Astrocyte (in vitro differentiated cells and primary cell): ENCODE results near the gene PDE3A. TPM values are rescaled to one million over a fixed set of nuclear protein-coding genes. Genes with fewer than 3 reads are reported as not detected.

ENCODE experiments used
- DNase-seq: peaks from one replicate; pipeline ENCODE4 v3.0.0-alpha.2; 2010; ENCODE audit warnings: low read depth
- FAIRE-seq: peaks from 2 replicates; lab custom pipeline; 2011; peaks lifted over from hg19 to GRCh38; lab: Jason Lieb, UNC
- H2AFZ ChIP-seq: 2 replicates; pipeline ENCODE4 v1.6.0; 2012; ENCODE audit warnings: low read depth, low read length, inconsistent platforms
- H3K27ac ChIP-seq: 2 replicates; pipeline ENCODE4 v1.5.1; 2011; ENCODE audit warnings: low read depth, low read length, inconsistent platforms
- H3K27me3 ChIP-seq: 2 replicates; pipeline ENCODE4 v1.6.0; 2011; ENCODE audit warnings: low read length, inconsistent platforms; ENCODE audit not compliant: insufficient read depth
- H3K36me3 ChIP-seq: 2 replicates; pipeline ENCODE4 v1.5.1; 2011; ENCODE audit warnings: low read length, inconsistent platforms; ENCODE audit not compliant: insufficient read depth
- H3K4me1 ChIP-seq: 2 replicates; pipeline ENCODE4 v1.5.1; 2011; ENCODE audit warnings: low read length, inconsistent platforms; ENCODE audit not compliant: insufficient read depth
- H3K4me2 ChIP-seq: 2 replicates; pipeline ENCODE4 v1.6.0; 2012; ENCODE audit warnings: low read length, inconsistent platforms
- H3K4me3 ChIP-seq: 2 replicates; pipeline ENCODE4 v1.5.1; 2011; ENCODE audit warnings: low read depth, mild to moderate bottlenecking, low read length, inconsistent platforms; ENCODE audit not compliant: insufficient read depth
- H3K79me2 ChIP-seq: 2 replicates; pipeline ENCODE4 v1.6.0; 2012; ENCODE audit warnings: mild to moderate bottlenecking, low read length, inconsistent platforms; ENCODE audit not compliant: insufficient read depth
- H3K9ac ChIP-seq: 2 replicates; pipeline ENCODE4 v1.6.0; 2012; ENCODE audit warnings: mild to moderate bottlenecking, low read length, inconsistent platforms
- H3K9me3 ChIP-seq: 2 replicates; pipeline ENCODE4 v1.5.1; 2012; ENCODE audit warnings: low read depth, mild to moderate bottlenecking, low read length, inconsistent platforms; ENCODE audit not compliant: insufficient read depth
- H4K20me1 ChIP-seq: 2 replicates; pipeline ENCODE4 v1.6.0; 2012; ENCODE audit warnings: low read length, inconsistent platforms; ENCODE audit not compliant: insufficient read depth
- H3K27ac Mint-ChIP-seq: one replicate; pipeline ENCODE4 v1.8.0; 2021; ENCODE audit warnings: mild to moderate bottlenecking, mixed read lengths; ENCODE audit not compliant: unreplicated experiment
- H3K27me3 Mint-ChIP-seq: one replicate; pipeline ENCODE4 v1.8.0; 2021; ENCODE audit warnings: low read depth, mixed read lengths; ENCODE audit not compliant: unreplicated experiment
- H3K36me3 Mint-ChIP-seq: one replicate; pipeline ENCODE4 v1.8.0; 2021; ENCODE audit warnings: low read depth, mixed read lengths; ENCODE audit not compliant: unreplicated experiment
- H3K4me1 Mint-ChIP-seq: one replicate; pipeline ENCODE4 v1.8.0; 2021; ENCODE audit warnings: low read depth, mixed read lengths; ENCODE audit not compliant: unreplicated experiment
- H3K4me3 Mint-ChIP-seq: one replicate; pipeline ENCODE4 v1.8.0; 2021; ENCODE audit warnings: mild to moderate bottlenecking, moderate library complexity, mixed read lengths; ENCODE audit not compliant: unreplicated experiment
- H3K9me3 Mint-ChIP-seq: one replicate; pipeline ENCODE4 v1.8.0; 2021; ENCODE audit warnings: mild to moderate bottlenecking, mixed read lengths; ENCODE audit not compliant: unreplicated experiment
- CTCF ChIP-seq: IDR thresholded peaks from 2 replicates; pipeline ENCODE4 v1.5.1; 2011; ENCODE audit warnings: low read depth, mild to moderate bottlenecking, inconsistent platforms, low read length, moderate library complexity; ENCODE audit not compliant: insufficient read depth
- EZH2 ChIP-seq: IDR thresholded peaks from 2 replicates; pipeline ENCODE4 v1.6.1; 2012; ENCODE audit warnings: mild to moderate bottlenecking, low read length, inconsistent platforms; ENCODE audit not compliant: insufficient read depth
- total RNA-seq: library from RNA; stranded (reverse); gene quantifications from 2 replicates; pipeline ENCODE4 v1.2.1, GENCODE V29; 2021

The PDE3A gene
- total RNA-seq, 1 donor from 2014 or later: 1.7 TPM

- no peak overlapping the region for H3K4me3 ChIP-seq
- peak; percentile 41 for DNase-seq
- H3K79me2 ChIP-seq: no peaks in the 10 kb centered on the region
- H3K9ac ChIP-seq: no peak overlapping the region
- peaks cover 3% of the 10 kb centered on the region for H3K4me1 ChIP-seq
- H3K36me3 ChIP-seq: no peaks in the 10 kb centered on the region
- no peaks in the 10 kb centered on the region for H3K27me3 ChIP-seq
- Mint-ChIP-seq H3K27me3 (no peaks in the 10 kb centered on the region), H3K4me3 (no peak overlapping the region), H3K4me1 (no peaks in the 10 kb centered on the region), H3K27ac (no peak overlapping the region), H3K36me3 (no peaks in the 10 kb centered on the region), H3K9me3 (no peaks in the 10 kb centered on the region)
- no peak overlapping the region for H3K4me2 ChIP-seq
- no peak overlapping the region for H3K27ac ChIP-seq
- H3K9me3 ChIP-seq: no peaks in the 10 kb centered on the region
- no peak overlapping the region for H2AFZ ChIP-seq
- no peaks in the 10 kb centered on the region for H4K20me1 ChIP-seq
- no peak for FAIRE-seq
- TF ChIP-seq EZH2 (no peak), CTCF (no peak)
Measured at GRCh38 chr12:20508359-20508758, 140.0 kb downstream of the PDE3A start.

GRCh38 chr12:20508962-20509361 lies 140.6 kb downstream of the PDE3A start:
- Histone ChIP-seq H3K9ac (no peak overlapping the region), H4K20me1 (no peaks in the 10 kb centered on the region), H3K36me3 (no peaks in the 10 kb centered on the region), H3K9me3 (no peaks in the 10 kb centered on the region), H3K4me1 (peaks cover 3% of the 10 kb centered on the region), H3K79me2 (no peaks in the 10 kb centered on the region), H2AFZ (no peak overlapping the region), H3K4me2 (no peak overlapping the region), H3K4me3 (no peak overlapping the region), H3K27me3 (no peaks in the 10 kb centered on the region), H3K27ac (no peak overlapping the region)
- no peaks in the 10 kb centered on the region for H3K9me3 Mint-ChIP-seq
- no peak for FAIRE-seq
- no peaks in the 10 kb centered on the region for H3K4me1 Mint-ChIP-seq
- H3K27me3 Mint-ChIP-seq: no peaks in the 10 kb centered on the region
- H3K27ac Mint-ChIP-seq: no peak overlapping the region
- TF ChIP-seq CTCF: no peak
- no peak for TF ChIP-seq EZH2
- DNase-seq: no peak
- H3K36me3 Mint-ChIP-seq: no peaks in the 10 kb centered on the region
- H3K4me3 Mint-ChIP-seq: no peak overlapping the region

GRCh38 chr12:20510811-20511210 lies 142.5 kb downstream of the PDE3A start:
- no peaks in the 10 kb centered on the region for H3K9me3 ChIP-seq
- H3K4me2 ChIP-seq: no peak overlapping the region
- H3K27me3 ChIP-seq: no peaks in the 10 kb centered on the region
- H3K36me3 ChIP-seq: no peaks in the 10 kb centered on the region
- no peak for TF ChIP-seq CTCF
- Mint-ChIP-seq H3K36me3 (no peaks in the 10 kb centered on the region), H3K4me1 (no peaks in the 10 kb centered on the region), H3K4me3 (no peak overlapping the region), H3K27me3 (no peaks in the 10 kb centered on the region), H3K27ac (no peak overlapping the region), H3K9me3 (no peaks in the 10 kb centered on the region)
- DNase-seq (no peak), FAIRE-seq (no peak)
- no peaks in the 10 kb centered on the region for H3K79me2 ChIP-seq
- no peaks in the 10 kb centered on the region for H3K4me1 ChIP-seq
- H3K9ac ChIP-seq: no peak overlapping the region
- H3K27ac ChIP-seq: no peak overlapping the region
- no peak overlapping the region for H3K4me3 ChIP-seq
- no peak overlapping the region for H2AFZ ChIP-seq
- H4K20me1 ChIP-seq: no peaks in the 10 kb centered on the region
